ENCODE results near the gene TNFRSF6B.

TNFRSF6B gene

GRCh38 chr20:63686492-63687321 lies 9.7 kb upstream of the TNFRSF6B start:
- Histone ChIP-seq H3K9ac (ENCODE audit: low read length in 2 of 2) (peak overlapping the region in 1 of 2 donors; percentile 13), H3K27me3 (ENCODE audit: control insufficient read depth in 1 of 2, insufficient read depth in 2 of 2, low read length in 2 of 2) (no peaks in the 10 kb centered on the region), H3K27ac (ENCODE audit: low read length) (peak overlapping the region; percentile 66), H3K36me3 (ENCODE audit: control insufficient read depth in 2 of 2, insufficient read depth in 2 of 2, low read length in 2 of 2) (no peaks in the 10 kb centered on the region), H3K9me3 (ENCODE audit: control insufficient read depth in 2 of 2, low read length in 2 of 2) (no peaks in the 10 kb centered on the region), H3K4me1 (ENCODE audit: control insufficient read depth, insufficient read depth, low read length) (peaks cover 45% of the 10 kb centered on the region), H3K4me3 (ENCODE audit: low read length in 2 of 2) (peak overlapping the region in 1 of 2 donors; percentile 15)

GRCh38 chr20:63687419-63688178 lies 8.9 kb upstream of the TNFRSF6B start:
- H3K36me3 ChIP-seq (ENCODE audit: control insufficient read depth in 2 of 2, insufficient read depth in 2 of 2, low read length in 2 of 2): no peaks in the 10 kb centered on the region
- H3K4me1 ChIP-seq (ENCODE audit: control insufficient read depth, insufficient read depth, low read length): peaks cover 37% of the 10 kb centered on the region
- H3K4me3 ChIP-seq (ENCODE audit: low read length in 2 of 2): peak overlapping the region in 1 of 2 donors; percentile 15
- H3K27ac ChIP-seq (ENCODE audit: low read length): peak overlapping the region; percentile 66
- H3K9ac ChIP-seq (ENCODE audit: low read length in 2 of 2): no peak overlapping the region
- H3K27me3 ChIP-seq (ENCODE audit: control insufficient read depth in 1 of 2, insufficient read depth in 2 of 2, low read length in 2 of 2): no peaks in the 10 kb centered on the region
- no peaks in the 10 kb centered on the region for H3K9me3 ChIP-seq (ENCODE audit: control insufficient read depth in 2 of 2, low read length in 2 of 2)

GRCh38 chr20:63688228-63689045 lies 8.0 kb upstream of the TNFRSF6B start:
- H3K27ac ChIP-seq (ENCODE audit: low read length): peak overlapping the region; percentile 66
- no peaks in the 10 kb centered on the region for H3K36me3 ChIP-seq (ENCODE audit: control insufficient read depth in 2 of 2, insufficient read depth in 2 of 2, low read length in 2 of 2)
- H3K4me3 ChIP-seq (ENCODE audit: low read length in 2 of 2): no peak overlapping the region
- no peaks in the 10 kb centered on the region for H3K27me3 ChIP-seq (ENCODE audit: control insufficient read depth in 1 of 2, insufficient read depth in 2 of 2, low read length in 2 of 2)
- no peaks in the 10 kb centered on the region for H3K9me3 ChIP-seq (ENCODE audit: control insufficient read depth in 2 of 2, low read length in 2 of 2)
- no peak overlapping the region for H3K9ac ChIP-seq (ENCODE audit: low read length in 2 of 2)
- peaks cover 29% of the 10 kb centered on the region for H3K4me1 ChIP-seq (ENCODE audit: control insufficient read depth, insufficient read depth, low read length)

GRCh38 chr20:63689046-63690002 lies 7.1 kb upstream of the TNFRSF6B start:
- H3K27me3 ChIP-seq (ENCODE audit: control insufficient read depth in 1 of 2, insufficient read depth in 2 of 2, low read length in 2 of 2): no peaks in the 10 kb centered on the region
- no peaks in the 10 kb centered on the region for H3K9me3 ChIP-seq (ENCODE audit: control insufficient read depth in 2 of 2, low read length in 2 of 2)
- H3K9ac ChIP-seq (ENCODE audit: low read length in 2 of 2): no peak overlapping the region
- peak overlapping the region; percentile 37 for H3K27ac ChIP-seq (ENCODE audit: low read length)
- peaks cover 0 to 3% of the 10 kb centered on the region in 2 donors for H3K36me3 ChIP-seq (ENCODE audit: control insufficient read depth in 2 of 2, insufficient read depth in 2 of 2, low read length in 2 of 2)
- H3K4me3 ChIP-seq (ENCODE audit: low read length in 2 of 2): no peak overlapping the region
- H3K4me1 ChIP-seq (ENCODE audit: control insufficient read depth, insufficient read depth, low read length): peaks cover 28% of the 10 kb centered on the region

- Histone ChIP-seq H3K36me3 (ENCODE audit: control insufficient read depth in 2 of 2, insufficient read depth in 2 of 2, low read length in 2 of 2) (peaks cover 0 to 3% of the 10 kb centered on the region in 2 donors), H3K9me3 (ENCODE audit: control insufficient read depth in 2 of 2, low read length in 2 of 2) (no peaks in the 10 kb centered on the region), H3K27me3 (ENCODE audit: control insufficient read depth in 1 of 2, insufficient read depth in 2 of 2, low read length in 2 of 2) (no peaks in the 10 kb centered on the region), H3K4me3 (ENCODE audit: low read length in 2 of 2) (no peak overlapping the region), H3K4me1 (ENCODE audit: control insufficient read depth, insufficient read depth, low read length) (peaks cover 28% of the 10 kb centered on the region), H3K9ac (ENCODE audit: low read length in 2 of 2) (no peak overlapping the region), H3K27ac (ENCODE audit: low read length) (no peak overlapping the region)
Observed at GRCh38 chr20:63690003-63690897, 6.2 kb upstream of the TNFRSF6B start.

- Histone ChIP-seq H3K9me3 (ENCODE audit: control insufficient read depth in 2 of 2, low read length in 2 of 2) (no peaks in the 10 kb centered on the region), H3K4me1 (ENCODE audit: control insufficient read depth, insufficient read depth, low read length) (peaks cover 24% of the 10 kb centered on the region), H3K27ac (ENCODE audit: low read length) (no peak overlapping the region), H3K36me3 (ENCODE audit: control insufficient read depth in 2 of 2, insufficient read depth in 2 of 2, low read length in 2 of 2) (peaks cover 0 to 5% of the 10 kb centered on the region in 2 donors), H3K9ac (ENCODE audit: low read length in 2 of 2) (no peak overlapping the region), H3K4me3 (ENCODE audit: low read length in 2 of 2) (no peak overlapping the region), H3K27me3 (ENCODE audit: control insufficient read depth in 1 of 2, insufficient read depth in 2 of 2, low read length in 2 of 2) (no peaks in the 10 kb centered on the region)
Observed at GRCh38 chr20:63690898-63691710, 5.3 kb upstream of the TNFRSF6B start.

GRCh38 chr20:63691711-63692435 lies 4.6 kb upstream of the TNFRSF6B start:
- H3K9me3 ChIP-seq (ENCODE audit: control insufficient read depth in 2 of 2, low read length in 2 of 2): no peaks in the 10 kb centered on the region
- H3K9ac ChIP-seq (ENCODE audit: low read length in 2 of 2): no peak overlapping the region
- H3K27ac ChIP-seq (ENCODE audit: low read length): no peak overlapping the region
- no peaks in the 10 kb centered on the region for H3K27me3 ChIP-seq (ENCODE audit: control insufficient read depth in 1 of 2, insufficient read depth in 2 of 2, low read length in 2 of 2)
- peaks cover 0 to 5% of the 10 kb centered on the region in 2 donors for H3K36me3 ChIP-seq (ENCODE audit: control insufficient read depth in 2 of 2, insufficient read depth in 2 of 2, low read length in 2 of 2)
- H3K4me1 ChIP-seq (ENCODE audit: control insufficient read depth, insufficient read depth, low read length): peaks cover 20% of the 10 kb centered on the region
- H3K4me3 ChIP-seq (ENCODE audit: low read length in 2 of 2): no peak overlapping the region

GRCh38 chr20:63692436-63693082 lies 3.9 kb upstream of the TNFRSF6B start:
- Histone ChIP-seq H3K36me3 (ENCODE audit: control insufficient read depth in 2 of 2, insufficient read depth in 2 of 2, low read length in 2 of 2) (peaks cover 0 to 5% of the 10 kb centered on the region in 2 donors), H3K27me3 (ENCODE audit: control insufficient read depth in 1 of 2, insufficient read depth in 2 of 2, low read length in 2 of 2) (no peaks in the 10 kb centered on the region), H3K27ac (ENCODE audit: low read length) (no peak overlapping the region), H3K9me3 (ENCODE audit: control insufficient read depth in 2 of 2, low read length in 2 of 2) (no peaks in the 10 kb centered on the region), H3K4me3 (ENCODE audit: low read length in 2 of 2) (no peak overlapping the region), H3K4me1 (ENCODE audit: control insufficient read depth, insufficient read depth, low read length) (peaks cover 20% of the 10 kb centered on the region), H3K9ac (ENCODE audit: low read length in 2 of 2) (no peak overlapping the region)

All from stomach smooth muscle (tissue), 2 donors.